Mesendoderm (in vitro differentiated cells): ENCODE results near the gene RTP2.
A peak's percentile ranks its signal among the peaks of the same experiment; 100 is the strongest.

Experiments used
- DNase-seq: peaks from one replicate; pipeline ENCODE4 v3.0.0; 2013
- H2AK5ac ChIP-seq: 2 replicates; pipeline ENCODE4 v1.6.1; 2013; ENCODE audit warnings: low read length, inconsistent platforms
- H2BK120ac ChIP-seq: 2 replicates; pipeline ENCODE4 v1.6.1; 2013; ENCODE audit warnings: low read depth, mild to moderate bottlenecking, low read length, moderate library complexity, mixed read lengths
- H2BK15ac ChIP-seq: replicated peaks from 2 replicates; pipeline ENCODE4 v1.6.1; 2013; ENCODE audit warnings: low read depth, mild to moderate bottlenecking, moderate library complexity
- H2BK5ac ChIP-seq: 2 replicates; pipeline ENCODE4 v1.6.1; 2013; ENCODE audit warnings: low read length, inconsistent platforms
- H3K18ac ChIP-seq: 2 replicates; pipeline ENCODE4 v1.6.1; 2013; ENCODE audit warnings: mild to moderate bottlenecking, low read length, mixed read lengths
- H3K23ac ChIP-seq: one replicate; pipeline ENCODE4 v1.6.1; 2013; ENCODE audit warnings: low read length
- H3K27ac ChIP-seq: 2 replicates; pipeline ENCODE4 v1.5.1; 2013; ENCODE audit warnings: low read depth, mild to moderate bottlenecking, inconsistent platforms, low read length, moderate library complexity
- H3K27me3 ChIP-seq: 2 replicates; pipeline ENCODE4 v1.6.1; 2013; ENCODE audit warnings: low read length, control low read depth, mild to moderate bottlenecking, inconsistent platforms; ENCODE audit not compliant: insufficient read depth, poor library complexity
- H3K36me3 ChIP-seq: 2 replicates; pipeline ENCODE4 v1.6.1; 2013; ENCODE audit warnings: low read length, inconsistent platforms; ENCODE audit not compliant: control insufficient read depth, insufficient read depth
- H3K4ac ChIP-seq: one replicate; pipeline ENCODE4 v1.6.1; 2013; ENCODE audit warnings: low read depth, mild to moderate bottlenecking, low read length, moderate library complexity
- H3K4me1 ChIP-seq: 2 replicates; pipeline ENCODE4 v1.6.1; 2013; ENCODE audit warnings: low read depth, low read length, inconsistent platforms; ENCODE audit not compliant: control insufficient read depth
- H3K4me2 ChIP-seq: 2 replicates; pipeline ENCODE4 v1.6.1; 2013; ENCODE audit warnings: low read length
- H3K4me3 ChIP-seq: 2 replicates; pipeline ENCODE4 v1.5.1; 2013; ENCODE audit warnings: mild to moderate bottlenecking, low read length
- H3K56ac ChIP-seq: one replicate; pipeline ENCODE4 v1.6.1; 2013; ENCODE audit warnings: low read length
- H3K79me1 ChIP-seq: 2 replicates; pipeline ENCODE4 v1.6.1; 2013; ENCODE audit warnings: low read length, inconsistent platforms
- H3K79me2 ChIP-seq: 2 replicates; pipeline ENCODE4 v1.6.1; 2013; ENCODE audit warnings: mild to moderate bottlenecking, low read length; ENCODE audit not compliant: control insufficient read depth, insufficient read depth
- H3K9ac ChIP-seq: 2 replicates; pipeline ENCODE4 v1.6.1; 2013; ENCODE audit warnings: low read length, inconsistent platforms
- H4K5ac ChIP-seq: one replicate; pipeline ENCODE4 v1.6.1; 2013; ENCODE audit warnings: low read length
- H4K8ac ChIP-seq: one replicate; pipeline ENCODE4 v1.6.1; 2013; ENCODE audit warnings: low read depth, mild to moderate bottlenecking, control low read depth, low read length, moderate library complexity
- WGBS: extraction: QIAGEN DNeasy Blood & Tissue Kit; methylation state at CpG from one replicate; pipeline ENCODE4 v1.1.7; 2013; ENCODE audit warnings: low lambda C conversion rate, missing lambda C conversion rate; ENCODE audit not compliant: insufficient coverage; ENCODE audit errors: extremely low coverage; 5-methylcytosine and 5-hydroxymethylcytosine counted together

RTP2 gene

GRCh38 chr3:187746442-187747281 lies 44.3 kb upstream of the RTP2 start:
- Histone ChIP-seq H3K9ac (no peak overlapping the region), H4K5ac (no peak overlapping the region), H3K23ac (no peak overlapping the region), H3K79me1 (no peaks in the 10 kb centered on the region), H3K56ac (no peak overlapping the region), H3K18ac (peak overlapping the region; percentile 64), H2BK5ac (no peak overlapping the region), H3K4me1 (peaks cover 2% of the 10 kb centered on the region), H2AK5ac (no peak overlapping the region), H2BK120ac (no peak overlapping the region), H3K27me3 (no peaks in the 10 kb centered on the region), H3K4ac (no peak overlapping the region), H3K27ac (no peak overlapping the region), H3K4me3 (no peak overlapping the region), H3K36me3 (no peaks in the 10 kb centered on the region), H3K4me2 (no peak overlapping the region), H2BK15ac (peak overlapping the region; percentile 75), H3K79me2 (no peaks in the 10 kb centered on the region), H4K8ac (no peak overlapping the region)
- WGBS = no CpG with 5 or more reads among the region's 10 CpGs
- DNase-seq = peak; percentile 59

GRCh38 chr3:187746059-187746441 lies 43.7 kb upstream of the RTP2 start:
- Histone ChIP-seq H3K4me1 (peaks cover 2% of the 10 kb centered on the region), H4K8ac (peak overlapping the region; percentile 14), H2BK5ac (no peak overlapping the region), H3K23ac (no peak overlapping the region), H4K5ac (no peak overlapping the region), H2AK5ac (no peak overlapping the region), H2BK120ac (no peak overlapping the region), H3K79me2 (no peaks in the 10 kb centered on the region), H3K36me3 (no peaks in the 10 kb centered on the region), H3K56ac (peak overlapping the region; percentile 22), H3K4me3 (no peak overlapping the region), H3K4me2 (peak overlapping the region; percentile 19), H3K9ac (peak overlapping the region; percentile 30), H2BK15ac (no peak overlapping the region), H3K27ac (no peak overlapping the region), H3K79me1 (no peaks in the 10 kb centered on the region), H3K27me3 (no peaks in the 10 kb centered on the region), H3K18ac (no peak overlapping the region), H3K4ac (no peak overlapping the region)
- WGBS = no CpG with 5 or more reads among the region's 6 CpGs
- no peak for DNase-seq

- Histone ChIP-seq H4K8ac (peak within 1 kb of the TSS; percentile 14), H3K79me1 (no peaks in the 10 kb centered on the region), H3K27ac (peak within 1 kb of the TSS; percentile 56), H3K27me3 (no peaks in the 10 kb centered on the region), H2BK120ac (peak within 1 kb of the TSS; percentile 99), H3K23ac (no peak within 1 kb of the TSS), H2BK15ac (no peak within 1 kb of the TSS), H3K9ac (peak within 1 kb of the TSS; percentile 81), H2BK5ac (peak within 1 kb of the TSS; percentile 49), H3K56ac (peak within 1 kb of the TSS; percentile 88), H2AK5ac (no peak within 1 kb of the TSS), H3K18ac (peak within 1 kb of the TSS; percentile 96), H3K79me2 (no peaks in the 10 kb centered on the region), H3K4me2 (peak within 1 kb of the TSS; percentile 93), H3K36me3 (no peaks in the 10 kb centered on the region), H3K4me3 (peak within 1 kb of the TSS; percentile 73), H4K5ac (no peak within 1 kb of the TSS), H3K4me1 (no peaks in the 10 kb centered on the region), H3K4ac (peak within 1 kb of the TSS; percentile 90)
- no CpG with 5 or more reads among the region's 40 CpGs for WGBS
- DNase-seq = peak; percentile 99
These were observed 43.1 kb upstream of the RTP2 start, which contains the start of gene BCL6 for GRCh38 chr3:187745201-187746058. Gene BCL6, minus strand, starts transcription at chr3:187745468. Its CDS starts 11,775 bp downstream, at chr3:187733693.

GRCh38 chr3:187744169-187745151 lies 42.1 kb upstream of the RTP2 start:
- DNase-seq = peak; percentile 72
- H3K79me1 ChIP-seq = no peaks in the 10 kb centered on the region
- peak overlapping the region; percentile 43 for H3K27ac ChIP-seq

More at GRCh38 chr3:187744169-187745151, 42.1 kb upstream of the RTP2 start:
- Histone ChIP-seq H3K9ac (peak overlapping the region; percentile 81), H2BK5ac (no peak overlapping the region), H3K4me3 (peak overlapping the region; percentile 73), H3K23ac (no peak overlapping the region), H2BK120ac (no peak overlapping the region), H3K4me1 (peaks cover 3% of the 10 kb centered on the region), H3K4me2 (peak overlapping the region; percentile 93), H4K8ac (no peak overlapping the region), H4K5ac (no peak overlapping the region), H2AK5ac (no peak overlapping the region), H3K36me3 (no peaks in the 10 kb centered on the region), H2BK15ac (no peak overlapping the region), H3K79me2 (no peaks in the 10 kb centered on the region), H3K18ac (peak overlapping the region; percentile 7), H3K27me3 (no peaks in the 10 kb centered on the region), H3K56ac (peak overlapping the region; percentile 87), H3K4ac (no peak overlapping the region)
- no CpG with 5 or more reads among the region's 55 CpGs for WGBS
